HepG2 (cell line): ENCODE data around the gene SOCS1. TPM values are rescaled to one million over a fixed set of nuclear protein-coding genes. Genes with fewer than 3 reads are reported as not detected.

Experiments
- ATAC-seq: fragments of 200-7000 bp; cut with Tn5 transposase; 3 replicates; pipeline ENCODE4 v1.9.1; 2020; ENCODE audit warnings: mild to moderate bottlenecking, moderate library complexity
- BruUV-seq: library from RNA; stranded (reverse); fragments of 400-500 nt; replicated peaks from 2 replicates; lab custom pipeline; 2021; lab: Mats Ljungman, UMichigan
- CTCF ChIA-PET: fragments of 300-600 bp; formaldehyde crosslinking; extraction: SDS; loops from one replicate; lab custom pipeline; 2021; ENCODE audit warnings: low total read pairs, inconsistent platforms, low intra/inter-chr PET ratio; lab: Yijun Ruan, JAX
- POLR2A ChIA-PET: fragments of 350-600 bp; sonication (Branson Sonifier 250); formaldehyde crosslinking; loops from one replicate; lab custom pipeline; 2020; ENCODE audit warnings: antibody characterized with exemption, inconsistent platforms; lab: Yijun Ruan, JAX
- DNase-seq: peaks from one replicate; pipeline ENCODE4 v3.0.0-alpha.2; 2015; ENCODE audit warnings: low spot score
- FAIRE-seq: peaks from 3 replicates; lab custom pipeline; 2011; peaks lifted over from hg19 to GRCh38; lab: Jason Lieb, UNC
- H2AFZ ChIP-seq: one replicate; pipeline ENCODE4 v1.6.1; 2011; ENCODE audit warnings: low read length, inconsistent platforms
- H3K27ac ChIP-seq: fragments of 300-600 bp; 3 replicates; pipeline ENCODE4 v1.8.0; 2011; ENCODE audit warnings: mixed run types, mild to moderate bottlenecking, mixed read lengths, low read length, inconsistent platforms; ENCODE audit not compliant: insufficient read depth; ENCODE audit errors: extremely low read length
- H3K27me3 ChIP-seq, 2 experiments: fragments of 200-600 bp in 1 of 2; 2 replicates in 1 of 2; 3 replicates in 1 of 2; pipeline versions ENCODE4 v1.6.0 to v1.8.0; 2011; ENCODE audit warnings: low read length in 2 of 2, mild to moderate bottlenecking in 2 of 2, moderate library complexity in 2 of 2, inconsistent platforms in 1 of 2; ENCODE audit not compliant: insufficient read depth in 2 of 2, control insufficient read depth in 1 of 2
- H3K36me3 ChIP-seq, 2 experiments: fragments of 200-600 bp in 1 of 2; replicated peaks in 1 of 2; 2 replicates in 1 of 2; 3 replicates in 1 of 2; pipeline versions ENCODE4 v1.5.1 to v1.8.0; 2011; ENCODE audit warnings: low read length in 2 of 2, inconsistent platforms in 1 of 2; ENCODE audit not compliant: insufficient read depth in 2 of 2, control insufficient read depth in 1 of 2
- H3K4me1 ChIP-seq: 2 replicates; pipeline ENCODE4 v1.5.1; 2012; ENCODE audit warnings: low read length, inconsistent platforms; ENCODE audit not compliant: insufficient read depth
- H3K4me2 ChIP-seq: 2 replicates; pipeline ENCODE4 v1.6.0; 2011; ENCODE audit warnings: low read depth, low read length, inconsistent platforms
- H3K4me3 ChIP-seq, 3 experiments: fragments of 200-600 bp in 1 of 3; sonication (generic), shearing (Covaris generic) in 1 of 3; replicated peaks in 1 of 3; 2 replicates each; pipeline ENCODE4 v1.5.1; 2011 to 2016; ENCODE audit warnings: low read length in 3 of 3, inconsistent platforms in 2 of 3, low read depth in 2 of 3, mild to moderate bottlenecking in 2 of 3, control low read depth in 1 of 3, mixed read lengths in 1 of 3; ENCODE audit not compliant: insufficient read depth in 1 of 3
- H3K79me2 ChIP-seq: one replicate; pipeline ENCODE4 v1.6.1; 2011; ENCODE audit warnings: low read length, inconsistent platforms; ENCODE audit not compliant: insufficient read depth
- H3K9ac ChIP-seq: 2 replicates; pipeline ENCODE4 v1.6.0; 2011; ENCODE audit warnings: mild to moderate bottlenecking, low read depth, low read length, inconsistent platforms; ENCODE audit not compliant: insufficient read depth
- H3K9me3 ChIP-seq: 2 replicates; pipeline ENCODE4 v1.5.1; 2012; ENCODE audit warnings: mild to moderate bottlenecking, low read length
- H4K20me1 ChIP-seq: 2 replicates; pipeline ENCODE4 v1.6.0; 2011; ENCODE audit warnings: inconsistent platforms, mild to moderate bottlenecking, low read length, moderate library complexity; ENCODE audit not compliant: insufficient read depth
- EED ChIP-seq: sonication (generic); formaldehyde crosslinking; IDR thresholded peaks from 2 replicates; pipeline ENCODE4 v1.5.0; 2020; ENCODE audit warnings: mild to moderate bottlenecking, missing genetic modification reagents
- PRPF4 ChIP-seq: fragments of 200-400 bp; formaldehyde crosslinking; IDR thresholded peaks from 2 replicates; pipeline ENCODE4 v1.6.1; 2016; ENCODE audit warnings: low read length, low read depth; ENCODE audit not compliant: poor library complexity, severe bottlenecking
- RFX5 ChIP-seq: IDR thresholded peaks from 2 replicates; pipeline ENCODE4 v1.6.1; 2011; ENCODE audit warnings: low read depth, low read length, improper control_type of control experiment
- RFXAP ChIP-seq: sonication (generic); formaldehyde crosslinking; IDR thresholded peaks from 2 replicates; pipeline ENCODE4 v1.4.0; 2020; ENCODE audit warnings: missing genetic modification reagents, borderline replicate concordance
- SRY ChIP-seq: sonication (generic); formaldehyde crosslinking; IDR thresholded peaks from 2 replicates; pipeline ENCODE4 v1.8.0; 2022; ENCODE audit warnings: mild to moderate bottlenecking, missing genetic modification reagents
- ZBTB1 ChIP-seq: sonication (generic); formaldehyde crosslinking; IDR thresholded peaks from 2 replicates; pipeline ENCODE4 v1.4.0; 2020; ENCODE audit warnings: missing genetic modification reagents, borderline replicate concordance
- ZBTB38 ChIP-seq: sonication (generic); formaldehyde crosslinking; IDR thresholded peaks from 2 replicates; pipeline ENCODE4 v1.5.1; 2020; ENCODE audit warnings: mild to moderate bottlenecking, missing genetic modification reagents
- ZBTB42 ChIP-seq: sonication (generic); formaldehyde crosslinking; IDR thresholded peaks from 2 replicates; pipeline ENCODE4 v1.5.0; 2020; ENCODE audit warnings: mild to moderate bottlenecking, missing genetic modification reagents
- ZBTB49 ChIP-seq: sonication (generic); formaldehyde crosslinking; IDR thresholded peaks from 2 replicates; pipeline ENCODE4 v1.4.0; 2020; ENCODE audit warnings: missing genetic modification reagents, borderline replicate concordance
- ZNF556 ChIP-seq: sonication (generic); formaldehyde crosslinking; IDR thresholded peaks from 2 replicates; pipeline ENCODE4 v1.4.0; 2020; ENCODE audit warnings: mild to moderate bottlenecking, missing genetic modification reagents, borderline replicate concordance
- ZNF687 ChIP-seq: sonication (generic); formaldehyde crosslinking; IDR thresholded peaks from 2 replicates; pipeline ENCODE4 v1.5.1; 2020; ENCODE audit warnings: mild to moderate bottlenecking, missing genetic modification reagents, moderate library complexity
- WGBS: methylation state at CpG from one replicate; pipeline ENCODE4 v1.1.6; 2017; ENCODE audit warnings: low lambda C conversion rate; 5-methylcytosine and 5-hydroxymethylcytosine counted together
- in situ Hi-C: cut with HindIII; loops from 2 replicates; pipeline ENCODE4 v1.10.0; 2017; ENCODE audit warnings: low pct_unique_long_range_greater_than_20kb; ENCODE audit not compliant: extremely low pct_ligation_motif_present
- intact Hi-C: fragments of 100-400 bp; cut with micrococcal nuclease; formaldehyde crosslinking; loops from one replicate; pipeline ENCODE4 v1.10.0; 2022; ENCODE audit not compliant: unreplicated experiment
- polyA plus RNA-seq, 8 experiments: library from polyadenylated mRNA; depleted of rRNA in 3 of 8; stranded (reverse) in 7 of 8; unstranded in 1 of 8; fragments of >200 nt; fragmentation: Illumina TruSeq in 4 of 8; extraction: Trizol in 4 of 8; gene quantifications; 2 replicates each; pipeline versions ENCODE4 v1.2.1 to v1.2.3, GENCODE V29; 2011 to 2016; ENCODE audit warnings: low read depth in 4 of 8, missing spikeins in 1 of 8, mixed read lengths in 1 of 8; ENCODE audit not compliant: insufficient read depth in 1 of 8
- total RNA-seq, 5 experiments: library from RNA; depleted of rRNA; stranded (reverse); fragments of >200 nt; fragmentation: Illumina TruSeq; extraction: Trizol; gene quantifications; 2 replicates each; pipeline ENCODE4 v1.2.3, GENCODE V29; 2016; ENCODE audit warnings: low read depth in 1 of 5
- TF ChIP-seq, protein P1 (sequence below): sonication (generic); formaldehyde crosslinking; IDR thresholded peaks from 2 replicates; pipeline ENCODE4 v1.4.0; 2020; ENCODE audit warnings: missing genetic modification reagents
- TF ChIP-seq, protein P2 (sequence below): sonication (generic); formaldehyde crosslinking; IDR thresholded peaks from 2 replicates; pipeline ENCODE4 v1.4.0; 2020; ENCODE audit warnings: missing genetic modification reagents

Gene SOCS1
- total and polyA plus RNA-seq, 2 of the 13 experiments (the other 11 are each of a cell fraction or from before 2014, with no cell fraction given), result 5.3 to 6.3 TPM

DNA sequence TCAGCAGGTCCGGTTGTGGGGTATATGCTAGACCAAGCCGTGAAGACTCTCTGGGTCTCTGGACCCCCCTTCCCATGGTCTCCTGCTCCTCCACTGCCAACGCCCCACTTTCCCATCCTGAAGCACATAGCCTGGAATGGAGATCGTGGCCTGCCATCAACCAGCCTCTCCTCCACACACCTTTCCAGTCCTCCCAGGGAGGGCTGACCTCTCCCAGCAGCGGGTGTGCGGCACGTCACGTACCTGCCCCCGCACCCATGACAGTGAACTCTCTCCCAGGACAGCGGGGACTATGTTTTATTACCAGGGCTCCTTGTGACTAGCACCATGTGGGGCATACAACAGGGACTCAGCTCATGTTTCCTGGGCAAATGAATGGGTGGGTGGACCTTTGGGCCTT, 15.6 kb upstream of the SOCS1 start:
- DNase-seq (no peak), ATAC-seq (no peak), FAIRE-seq (no peak)
- no peak overlapping the region for H2AFZ ChIP-seq
- H3K79me2 ChIP-seq, result no peaks in the 10 kb centered on the region
- in situ Hi-C loops (no loop called here), intact Hi-C loops (no loop called here)
- ChIA-PET POLR2A (interaction anchor here (1.6 to 14.0 kb wide), 3 partner anchors 8 to 25 kb away, joined by 5 to 351 read pairs (median 21); partner anchors contain the start of gene SOCS1), CTCF (no interaction called here)
- no peaks in the 10 kb centered on the region for H3K27me3 ChIP-seq
- peak overlapping the region; percentile 58 for H3K27ac ChIP-seq
- peaks cover 5% of the 10 kb centered on the region; the same call in 1 of the 2 replicates for H3K9me3 ChIP-seq
- no peaks in the 10 kb centered on the region for H4K20me1 ChIP-seq
- no peak overlapping the region for H3K4me3 ChIP-seq
- no peak overlapping the region for H3K9ac ChIP-seq
- over 99% methylated on average over 10 of the region's 10 CpGs for WGBS
- H3K4me1 ChIP-seq, result peaks cover 90% of the 10 kb centered on the region
- no peaks in the 10 kb centered on the region for H3K36me3 ChIP-seq
- BruUV-seq, result no TSS peak
- no peak overlapping the region for H3K4me2 ChIP-seq
- TF ChIP-seq ZBTB1 (CRISPR knock-in tag) (0 out of 2 replicates have a peak, but pooled peaks have one; percentile 45), PRPF4 (peak; percentile 16), ZNF687 (CRISPR knock-in tag) (peak; percentile 63), EED (CRISPR knock-in tag) (0 out of 2 replicates have a peak, but pooled peaks have one; percentile 40), ZBTB49 (CRISPR knock-in tag) (0 out of 2 replicates have a peak, but pooled peaks have one; percentile 59), ZBTB42 (CRISPR knock-in tag) (0 out of 2 replicates have a peak, but pooled peaks have one; percentile 36), SRY (CRISPR knock-in tag) (0 out of 2 replicates have a peak, but pooled peaks have one; percentile 45), ZNF556 (CRISPR knock-in tag) (no peak), RFXAP (CRISPR knock-in tag) (no peak), RFX5 (no peak), ZBTB38 (CRISPR knock-in tag) (peak; percentile 83)
- TF ChIP-seq, protein P1, sequence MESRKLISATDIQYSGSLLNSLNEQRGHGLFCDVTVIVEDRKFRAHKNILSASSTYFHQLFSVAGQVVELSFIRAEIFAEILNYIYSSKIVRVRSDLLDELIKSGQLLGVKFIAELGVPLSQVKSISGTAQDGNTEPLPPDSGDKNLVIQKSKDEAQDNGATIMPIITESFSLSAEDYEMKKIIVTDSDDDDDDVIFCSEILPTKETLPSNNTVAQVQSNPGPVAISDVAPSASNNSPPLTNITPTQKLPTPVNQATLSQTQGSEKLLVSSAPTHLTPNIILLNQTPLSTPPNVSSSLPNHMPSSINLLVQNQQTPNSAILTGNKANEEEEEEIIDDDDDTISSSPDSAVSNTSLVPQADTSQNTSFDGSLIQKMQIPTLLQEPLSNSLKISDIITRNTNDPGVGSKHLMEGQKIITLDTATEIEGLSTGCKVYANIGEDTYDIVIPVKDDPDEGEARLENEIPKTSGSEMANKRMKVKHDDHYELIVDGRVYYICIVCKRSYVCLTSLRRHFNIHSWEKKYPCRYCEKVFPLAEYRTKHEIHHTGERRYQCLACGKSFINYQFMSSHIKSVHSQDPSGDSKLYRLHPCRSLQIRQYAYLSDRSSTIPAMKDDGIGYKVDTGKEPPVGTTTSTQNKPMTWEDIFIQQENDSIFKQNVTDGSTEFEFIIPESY (CRISPR knock-in tag), result 0 out of 2 replicates have a peak, but pooled peaks have one; percentile 24
- TF ChIP-seq, protein P2, sequence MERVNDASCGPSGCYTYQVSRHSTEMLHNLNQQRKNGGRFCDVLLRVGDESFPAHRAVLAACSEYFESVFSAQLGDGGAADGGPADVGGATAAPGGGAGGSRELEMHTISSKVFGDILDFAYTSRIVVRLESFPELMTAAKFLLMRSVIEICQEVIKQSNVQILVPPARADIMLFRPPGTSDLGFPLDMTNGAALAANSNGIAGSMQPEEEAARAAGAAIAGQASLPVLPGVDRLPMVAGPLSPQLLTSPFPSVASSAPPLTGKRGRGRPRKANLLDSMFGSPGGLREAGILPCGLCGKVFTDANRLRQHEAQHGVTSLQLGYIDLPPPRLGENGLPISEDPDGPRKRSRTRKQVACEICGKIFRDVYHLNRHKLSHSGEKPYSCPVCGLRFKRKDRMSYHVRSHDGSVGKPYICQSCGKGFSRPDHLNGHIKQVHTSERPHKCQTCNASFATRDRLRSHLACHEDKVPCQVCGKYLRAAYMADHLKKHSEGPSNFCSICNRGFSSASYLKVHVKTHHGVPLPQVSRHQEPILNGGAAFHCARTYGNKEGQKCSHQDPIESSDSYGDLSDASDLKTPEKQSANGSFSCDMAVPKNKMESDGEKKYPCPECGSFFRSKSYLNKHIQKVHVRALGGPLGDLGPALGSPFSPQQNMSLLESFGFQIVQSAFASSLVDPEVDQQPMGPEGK (CRISPR knock-in tag), result peak; percentile 22; the same call in 1 of the 2 replicates
